Suprapubic skin (tissue), 4 donors: ENCODE results near the gene PDE1C. TPM values are rescaled to one million over a fixed set of nuclear protein-coding genes. Genes with fewer than 3 reads are reported as not detected.
"Not testable (repeated sequence)": the region's sequence is repeated elsewhere in the genome, so short reads cannot be mapped to it uniquely, and the experiment has no call there.

Experiments
- DNase-seq, 2 donors: peaks; one replicate each; pipeline ENCODE4 v3.0.0-alpha.2; 2019; ENCODE audit warnings: low spot score in 2 of 2
- H3K27ac ChIP-seq: fragments of 200-600 bp; sonication (generic); one replicate; pipeline ENCODE4 v1.5.1; 2019
- H3K27me3 ChIP-seq: fragments of 200-600 bp; sonication (generic); one replicate; pipeline ENCODE4 v1.5.1; 2019
- H3K36me3 ChIP-seq: fragments of 200-600 bp; sonication (generic); one replicate; pipeline ENCODE4 v1.5.1; 2019
- H3K4me1 ChIP-seq: fragments of 200-600 bp; sonication (generic); one replicate; pipeline ENCODE4 v1.5.1; 2019
- H3K4me3 ChIP-seq: fragments of 200-600 bp; sonication (generic); one replicate; pipeline ENCODE4 v1.5.1; 2019; ENCODE audit warnings: mild to moderate bottlenecking
- H3K9me3 ChIP-seq: fragments of 200-600 bp; sonication (generic); one replicate; pipeline ENCODE4 v1.5.1; 2019
- EP300 ChIP-seq: sonication (generic); formaldehyde crosslinking; IDR thresholded peaks from one replicate; pipeline ENCODE4 v1.6.1; 2017; ENCODE audit warnings: antibody characterized with exemption
- POLR2A ChIP-seq, 2 donors: fragments of 450-650 bp; IDR thresholded peaks; one replicate each; pipeline ENCODE4 v1.6.1; 2017; ENCODE audit warnings: antibody characterized with exemption in 2 of 2, mild to moderate bottlenecking in 2 of 2, moderate library complexity in 2 of 2
- POLR2AphosphoS5 ChIP-seq, 3 donors: sonication (generic); formaldehyde crosslinking; IDR thresholded peaks; one replicate each; pipeline ENCODE4 v1.6.1; 2017; ENCODE audit warnings: antibody characterized with exemption in 3 of 3
- WGBS: methylation state at CpG from one replicate; pipeline ENCODE4 v1.1.5; 2018; 5-methylcytosine and 5-hydroxymethylcytosine counted together
- total RNA-seq, 4 donors: library from RNA; depleted of rRNA; stranded (reverse); fragments of >200 nt; gene quantifications; one replicate each; pipeline ENCODE4 v1.1.0, GENCODE V29; 2016
- TF ChIP-seq, protein P1 (sequence below), 2 donors: fragments of 200-600 bp in 1 of 2; fragments of 450-650 bp in 1 of 2; sonication (generic) in 1 of 2; IDR thresholded peaks; one replicate each; pipeline ENCODE4 v1.5.1; 2016 to 2019; ENCODE audit warnings: antibody characterized with exemption in 2 of 2, mild to moderate bottlenecking in 1 of 2, moderate library complexity in 1 of 2

Gene PDE1C
- total RNA-seq, 4 donors from 2014 or later = 0.64 to 1.8 (median 0.83) TPM

- no peaks in the 10 kb centered on the region for H3K36me3 ChIP-seq
- no peak for TF ChIP-seq EP300
- TF ChIP-seq POLR2AphosphoS5 (IDR thresholded peaks at IDR 0.05) = no peak
- TF ChIP-seq, protein P1, sequence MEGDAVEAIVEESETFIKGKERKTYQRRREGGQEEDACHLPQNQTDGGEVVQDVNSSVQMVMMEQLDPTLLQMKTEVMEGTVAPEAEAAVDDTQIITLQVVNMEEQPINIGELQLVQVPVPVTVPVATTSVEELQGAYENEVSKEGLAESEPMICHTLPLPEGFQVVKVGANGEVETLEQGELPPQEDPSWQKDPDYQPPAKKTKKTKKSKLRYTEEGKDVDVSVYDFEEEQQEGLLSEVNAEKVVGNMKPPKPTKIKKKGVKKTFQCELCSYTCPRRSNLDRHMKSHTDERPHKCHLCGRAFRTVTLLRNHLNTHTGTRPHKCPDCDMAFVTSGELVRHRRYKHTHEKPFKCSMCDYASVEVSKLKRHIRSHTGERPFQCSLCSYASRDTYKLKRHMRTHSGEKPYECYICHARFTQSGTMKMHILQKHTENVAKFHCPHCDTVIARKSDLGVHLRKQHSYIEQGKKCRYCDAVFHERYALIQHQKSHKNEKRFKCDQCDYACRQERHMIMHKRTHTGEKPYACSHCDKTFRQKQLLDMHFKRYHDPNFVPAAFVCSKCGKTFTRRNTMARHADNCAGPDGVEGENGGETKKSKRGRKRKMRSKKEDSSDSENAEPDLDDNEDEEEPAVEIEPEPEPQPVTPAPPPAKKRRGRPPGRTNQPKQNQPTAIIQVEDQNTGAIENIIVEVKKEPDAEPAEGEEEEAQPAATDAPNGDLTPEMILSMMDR (IDR thresholded peaks at IDR 0.05) = no peak
- no peak for TF ChIP-seq POLR2A (IDR thresholded peaks at IDR 0.05)
- no peaks in the 10 kb centered on the region for H3K4me1 ChIP-seq
- H3K27me3 ChIP-seq = no peaks in the 10 kb centered on the region
- WGBS = 70% methylated on average over 2 of the region's 2 CpGs
- H3K4me3 ChIP-seq = no peak overlapping the region
- no peak for DNase-seq
- H3K27ac ChIP-seq = no peak overlapping the region
- no peaks in the 10 kb centered on the region for H3K9me3 ChIP-seq
Observed at GRCh38 chr7:31851119-31851518, 219.1 kb downstream of the PDE1C start.

GRCh38 chr7:31850601-31851000 is 219.6 kb downstream of the PDE1C start:
- no peak overlapping the region for H3K4me3 ChIP-seq
- no peak overlapping the region for H3K27ac ChIP-seq
- 87% methylated on average over 4 of the region's 4 CpGs for WGBS
- TF ChIP-seq POLR2AphosphoS5 (IDR thresholded peaks at IDR 0.05) (no peak), EP300 (no peak), POLR2A (IDR thresholded peaks at IDR 0.05) (no peak)
- TF ChIP-seq, protein P1 (IDR thresholded peaks at IDR 0.05) = no peak
- H3K4me1 ChIP-seq = no peaks in the 10 kb centered on the region
- H3K36me3 ChIP-seq = no peaks in the 10 kb centered on the region
- no peaks in the 10 kb centered on the region for H3K27me3 ChIP-seq
- no peaks in the 10 kb centered on the region for H3K9me3 ChIP-seq
- no peak for DNase-seq

DNA sequence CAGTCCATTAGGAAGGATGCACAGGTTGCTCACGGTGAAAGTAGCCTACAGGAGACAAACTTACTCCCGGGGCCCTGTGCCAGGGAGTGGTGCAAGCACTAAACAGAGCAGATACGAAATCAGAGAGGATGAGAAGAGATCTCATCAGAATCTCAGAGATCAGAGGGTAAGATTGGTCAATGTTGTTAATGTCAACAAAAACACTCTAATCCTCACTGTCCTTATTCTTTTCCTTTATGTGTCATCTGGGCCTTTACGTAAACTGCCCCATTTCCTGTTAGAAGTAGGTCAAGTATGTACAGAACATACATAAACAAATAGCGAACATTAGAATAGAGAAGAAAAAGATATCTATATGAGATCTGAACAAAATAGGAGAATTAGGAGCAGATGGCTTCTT is 220.1 kb downstream of the PDE1C start:
- no peak overlapping the region for H3K4me3 ChIP-seq
- no peaks in the 10 kb centered on the region for H3K4me1 ChIP-seq
- no peaks in the 10 kb centered on the region for H3K9me3 ChIP-seq
- TF ChIP-seq POLR2A (IDR thresholded peaks at IDR 0.05) = no peak
- TF ChIP-seq, protein P1 (IDR thresholded peaks at IDR 0.05) = no peak
- TF ChIP-seq POLR2AphosphoS5 (IDR thresholded peaks at IDR 0.05) = no peak
- TF ChIP-seq EP300 = no peak
- 85% methylated on average over 5 of the region's 5 CpGs for WGBS
- H3K36me3 ChIP-seq = no peaks in the 10 kb centered on the region
- H3K27ac ChIP-seq = no peak overlapping the region
- no peak for DNase-seq
- no peaks in the 10 kb centered on the region for H3K27me3 ChIP-seq

DNA sequence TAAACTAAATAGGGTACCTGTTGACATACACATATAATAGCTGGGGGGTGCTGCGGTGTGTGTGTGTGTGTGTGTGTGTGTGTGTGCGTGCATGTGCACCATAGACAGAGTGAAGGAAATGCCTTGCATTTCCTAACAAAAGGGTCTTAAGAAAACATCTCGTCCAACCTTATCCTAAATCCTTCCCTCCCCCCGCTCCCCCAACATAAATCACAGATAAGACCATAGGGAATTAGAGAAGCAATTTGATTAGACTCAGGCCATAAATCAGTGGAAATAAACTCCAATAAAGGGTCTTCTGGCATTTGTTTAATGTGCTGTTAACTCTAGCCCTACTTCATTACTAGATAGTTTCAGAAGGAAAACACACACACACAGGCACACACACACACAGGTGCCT is 234.7 kb downstream of the PDE1C start:
- no peak for TF ChIP-seq POLR2A (IDR thresholded peaks at IDR 0.05)
- TF ChIP-seq POLR2AphosphoS5 (IDR thresholded peaks at IDR 0.05) = no peak
- TF ChIP-seq, protein P1 (IDR thresholded peaks at IDR 0.05) = no peak
- TF ChIP-seq EP300 = no peak
- DNase-seq = no peak
- no peaks in the 10 kb centered on the region for H3K27me3 ChIP-seq
- no peaks in the 10 kb centered on the region for H3K9me3 ChIP-seq
- H3K36me3 ChIP-seq = no peaks in the 10 kb centered on the region
- H3K4me3 ChIP-seq = no peak overlapping the region
- no peaks in the 10 kb centered on the region for H3K4me1 ChIP-seq
- no peak overlapping the region for H3K27ac ChIP-seq
- 60% methylated on average over 4 of the region's 4 CpGs for WGBS

DNA sequence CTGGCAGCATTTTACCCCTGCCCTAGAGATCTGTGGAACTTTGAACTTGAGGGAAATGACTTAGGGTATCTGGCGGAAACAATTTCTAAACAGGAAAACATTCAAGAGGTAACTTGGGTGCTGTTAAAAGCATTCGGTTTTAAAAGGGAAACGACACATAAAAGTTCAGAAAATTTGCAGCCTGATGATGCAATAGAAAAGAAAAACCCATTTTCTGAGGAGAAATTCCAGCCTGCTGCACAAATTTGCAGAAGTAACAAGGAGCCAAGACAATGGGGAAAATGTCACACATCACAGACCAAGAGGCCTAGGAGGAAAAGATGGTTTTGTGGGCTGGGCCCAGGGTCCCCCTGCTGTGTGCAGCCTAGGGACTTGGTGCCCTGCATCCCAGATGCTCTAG is 236.6 kb downstream of the PDE1C start:
- not testable (repeated sequence) for H3K27ac ChIP-seq, H3K36me3 ChIP-seq, DNase-seq, H3K27me3 ChIP-seq, H3K9me3 ChIP-seq, H3K4me3 ChIP-seq, H3K4me1 ChIP-seq
- 77% methylated on average over 3 of the region's 3 CpGs for WGBS

DNA sequence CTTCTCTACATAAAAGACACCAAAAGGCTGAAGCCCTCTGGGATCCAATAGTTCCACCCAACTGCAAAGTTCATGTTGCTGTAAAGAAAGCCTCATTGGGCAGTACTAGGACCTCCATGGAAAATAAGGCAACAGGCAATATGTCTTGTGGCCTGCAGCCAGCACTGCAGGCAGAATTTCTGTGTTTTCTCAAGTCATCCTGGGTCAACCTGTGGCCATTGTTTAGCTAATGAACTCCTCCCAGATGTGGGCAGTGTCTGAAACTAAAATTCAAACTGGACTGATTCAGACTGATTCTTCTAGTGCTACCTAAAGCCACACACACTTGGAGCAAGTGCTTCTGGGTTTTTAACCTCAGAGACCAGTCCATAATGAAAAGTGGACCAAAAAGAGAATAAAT is 241.7 kb downstream of the PDE1C start:
- H3K27me3 ChIP-seq = no peaks in the 10 kb centered on the region
- no peaks in the 10 kb centered on the region for H3K36me3 ChIP-seq
- no peak for DNase-seq
- H3K4me3 ChIP-seq = no peak overlapping the region
- no peaks in the 10 kb centered on the region for H3K9me3 ChIP-seq
- no peak for TF ChIP-seq EP300
- TF ChIP-seq, protein P1 (IDR thresholded peaks at IDR 0.05) = no peak
- TF ChIP-seq POLR2AphosphoS5 (IDR thresholded peaks at IDR 0.05) = no peak
- TF ChIP-seq POLR2A (IDR thresholded peaks at IDR 0.05) = no peak
- no peak overlapping the region for H3K27ac ChIP-seq
- H3K4me1 ChIP-seq = no peaks in the 10 kb centered on the region
